Measurements from ENCODE around the gene KLHDC3.
A peak's percentile ranks its signal among the peaks of the same experiment; 100 is the strongest.

KLHDC3 gene

GRCh38 chr6:43060755-43061633 lies 46.9 kb downstream of the KLHDC3 start:
- Histone ChIP-seq H3K27ac (ENCODE audit: low read depth, low read length) (no peak overlapping the region), H3K36me3 (ENCODE audit: control insufficient read depth in 5 of 5, insufficient read depth in 5 of 5, low read length in 5 of 5) (peaks cover 2 to 29% (median 22%) of the 10 kb centered on the region in 5 donors), H3K4me1 (ENCODE audit: control insufficient read depth in 5 of 5, insufficient read depth in 5 of 5, low read length in 5 of 5) (peaks cover 5 to 29% (median 26%) of the 10 kb centered on the region in 5 donors)

DNA sequence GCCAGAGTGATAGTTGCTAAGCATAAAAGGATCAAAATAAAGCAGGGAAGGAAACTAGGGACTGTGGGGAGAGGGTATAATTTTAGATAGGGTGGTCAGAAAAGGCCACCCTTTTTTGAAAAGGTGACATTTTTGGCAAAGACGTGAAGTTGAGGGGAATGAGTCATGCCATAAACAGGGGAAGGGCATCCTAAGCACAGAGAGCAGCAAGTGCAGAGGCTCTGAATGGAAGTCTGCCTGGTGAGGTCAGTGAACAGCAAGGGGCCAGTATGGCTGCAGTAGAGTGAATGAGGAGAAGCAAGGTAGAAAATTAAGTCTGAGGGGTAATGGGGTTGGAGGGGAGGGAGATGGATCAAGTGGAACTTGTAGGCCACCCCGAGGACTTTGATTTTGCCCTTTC lies 47.8 kb downstream of the KLHDC3 start:
- Histone ChIP-seq H3K4me1 (ENCODE audit: control insufficient read depth in 5 of 5, insufficient read depth in 5 of 5, low read length in 5 of 5) (peaks cover 5 to 29% (median 26%) of the 10 kb centered on the region in 5 donors), H3K9me3 (ENCODE audit: control insufficient read depth in 5 of 5, low read length in 5 of 5) (no peaks in the 10 kb centered on the region), H3K4me3 (ENCODE audit: low read depth in 1 of 5, low read length in 5 of 5) (no peak overlapping the region), H3K36me3 (ENCODE audit: control insufficient read depth in 5 of 5, insufficient read depth in 5 of 5, low read length in 5 of 5) (peaks cover 2 to 34% (median 26%) of the 10 kb centered on the region in 5 donors), H3K27me3 (ENCODE audit: control insufficient read depth in 5 of 5, insufficient read depth in 4 of 5, low read length in 5 of 5) (no peaks in the 10 kb centered on the region), H3K9ac (ENCODE audit: low read length in 5 of 5) (no peak overlapping the region), H3K27ac (ENCODE audit: low read depth, low read length) (no peak overlapping the region)

More at GRCh38 chr6:43060755-43061633, 46.9 kb downstream of the KLHDC3 start:
- H3K4me3 ChIP-seq (ENCODE audit: low read depth in 1 of 5, low read length in 5 of 5): peak overlapping the region in 4 of 5 donors; percentile 90 to 95 (median 92)
- H3K9ac ChIP-seq (ENCODE audit: low read length in 5 of 5): peak overlapping the region in 3 of 5 donors; percentile 13 to 95 (median 91)
- H3K9me3 ChIP-seq (ENCODE audit: control insufficient read depth in 5 of 5, low read length in 5 of 5): no peaks in the 10 kb centered on the region
- no peaks in the 10 kb centered on the region for H3K27me3 ChIP-seq (ENCODE audit: control insufficient read depth in 5 of 5, insufficient read depth in 4 of 5, low read length in 5 of 5)

DNA sequence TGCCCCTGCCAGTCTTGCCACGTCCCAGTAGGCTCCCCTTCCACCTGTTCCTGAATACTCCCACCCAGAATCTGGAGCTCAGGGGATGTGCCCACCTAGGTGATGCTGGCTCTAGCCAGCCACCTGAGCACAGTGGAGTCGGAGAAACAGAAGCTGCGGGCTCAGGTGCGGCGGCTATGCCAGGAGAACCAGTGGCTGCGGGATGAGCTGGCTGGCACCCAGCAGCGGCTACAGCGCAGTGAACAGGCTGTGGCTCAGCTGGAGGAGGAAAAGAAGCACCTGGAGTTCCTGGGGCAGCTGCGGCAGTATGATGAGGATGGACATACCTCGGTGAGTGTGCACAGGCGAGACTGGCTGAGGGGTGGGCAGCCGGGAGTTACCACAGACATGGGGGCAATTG lies 48.8 kb downstream of the KLHDC3 start:
- Histone ChIP-seq H3K9me3 (ENCODE audit: control insufficient read depth in 5 of 5, low read length in 5 of 5) (no peaks in the 10 kb centered on the region), H3K27me3 (ENCODE audit: control insufficient read depth in 5 of 5, insufficient read depth in 4 of 5, low read length in 5 of 5) (no peaks in the 10 kb centered on the region), H3K36me3 (ENCODE audit: control insufficient read depth in 5 of 5, insufficient read depth in 5 of 5, low read length in 5 of 5) (peaks cover 2 to 30% (median 22%) of the 10 kb centered on the region in 5 donors), H3K27ac (ENCODE audit: low read depth, low read length) (no peak overlapping the region), H3K9ac (ENCODE audit: low read length in 5 of 5) (no peak overlapping the region), H3K4me1 (ENCODE audit: control insufficient read depth in 5 of 5, insufficient read depth in 5 of 5, low read length in 5 of 5) (peaks cover 5 to 28% (median 25%) of the 10 kb centered on the region in 5 donors), H3K4me3 (ENCODE audit: low read depth in 1 of 5, low read length in 5 of 5) (no peak overlapping the region)

DNA sequence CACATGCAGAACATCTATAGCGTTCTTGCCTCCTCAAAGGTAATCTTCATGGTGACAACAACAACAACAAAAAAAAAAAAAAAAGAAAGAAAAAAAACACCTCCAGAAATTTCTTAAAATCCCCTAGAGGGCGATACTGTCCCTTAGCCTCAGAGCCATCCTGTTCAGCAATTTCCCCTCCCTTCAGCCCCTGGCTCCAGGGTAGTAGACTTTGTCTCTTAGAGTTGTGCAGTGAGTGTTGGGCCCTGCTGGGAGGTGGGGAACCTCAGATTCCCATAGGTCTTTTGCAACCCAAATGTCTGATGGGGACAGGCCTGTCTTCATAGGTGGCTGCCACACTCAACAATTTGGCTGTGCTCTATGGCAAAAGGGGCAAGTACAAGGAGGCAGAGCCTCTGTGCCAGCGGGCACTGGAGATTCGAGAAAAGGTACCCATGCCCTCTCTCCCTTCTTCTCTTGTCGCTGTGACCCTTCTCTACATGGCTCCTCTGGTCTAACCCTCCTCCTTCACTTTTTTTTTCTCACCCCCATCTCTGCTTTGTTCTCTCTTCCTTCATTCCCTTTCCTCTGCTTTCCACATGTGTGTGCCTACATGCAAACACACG lies 56.1 kb downstream of the KLHDC3 start:
- Histone ChIP-seq H3K4me1 (ENCODE audit: control insufficient read depth in 5 of 5, insufficient read depth in 5 of 5, low read length in 5 of 5) (no peaks in the 10 kb centered on the region), H3K9me3 (ENCODE audit: control insufficient read depth in 5 of 5, low read length in 5 of 5) (no peaks in the 10 kb centered on the region), H3K27ac (ENCODE audit: low read depth, low read length) (no peak overlapping the region), H3K9ac (ENCODE audit: low read length in 5 of 5) (no peak overlapping the region), H3K27me3 (ENCODE audit: control insufficient read depth in 5 of 5, insufficient read depth in 4 of 5, low read length in 5 of 5) (peaks cover 0 to 2% (median 0%) of the 10 kb centered on the region in 5 donors), H3K4me3 (ENCODE audit: low read depth in 1 of 5, low read length in 5 of 5) (no peak overlapping the region), H3K36me3 (ENCODE audit: control insufficient read depth in 5 of 5, insufficient read depth in 5 of 5, low read length in 5 of 5) (peaks cover 5 to 63% (median 55%) of the 10 kb centered on the region in 5 donors)
